Adipose tissue (tissue), 3 donors: ENCODE measurements around the gene HMOX1. TPM values are rescaled to one million over a fixed set of nuclear protein-coding genes. Genes with fewer than 3 reads are reported as not detected.
"Not testable (repeated sequence)": the region's sequence is repeated elsewhere in the genome, so short reads cannot be mapped to it uniquely, and the experiment has no call there.

Experiments used
- H3K27ac ChIP-seq: one replicate; pipeline ENCODE4 v1.5.1; 2013; ENCODE audit warnings: low read depth, low read length
- WGBS, 3 donors: extraction: QIAGEN DNeasy Blood & Tissue Kit; methylation state at CpG; one replicate each; pipeline ENCODE4 v1.1.7; 2013; 5-methylcytosine and 5-hydroxymethylcytosine counted together
- polyA plus RNA-seq, 3 donors: library from polyadenylated mRNA; stranded (reverse); fragments of 200-250 nt; gene quantifications; one replicate each; pipeline ENCODE4 v1.2.3, GENCODE V29; 2013
- donor health status: healthy with polysubstance abuse.
- donor health status: Bipolar disorder and iron deficiency.
- donor health status: healthy.

HMOX1 gene
- polyA plus RNA-seq, 3 donors: 9.0 to 358 (median 86.9) TPM

DNA sequence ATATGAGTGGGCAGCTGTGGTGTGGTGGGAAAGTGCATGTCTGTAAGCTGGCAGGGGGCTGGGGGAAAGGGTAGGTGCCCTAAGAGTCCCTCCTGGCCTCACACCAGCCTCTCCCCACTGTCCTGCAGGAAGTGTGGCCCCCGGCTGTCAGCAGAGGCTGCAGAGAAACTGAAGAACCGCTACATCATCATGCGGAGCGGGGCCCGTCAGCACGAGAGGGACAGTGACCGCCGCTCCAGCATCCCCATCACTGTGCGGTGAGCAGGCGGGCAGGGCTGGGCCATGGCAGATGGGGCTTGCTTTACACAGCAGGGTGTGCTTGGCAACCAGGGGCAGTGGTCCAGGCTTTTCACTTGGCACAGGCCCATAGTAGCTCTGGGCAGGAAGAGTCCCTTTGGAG, 38.9 kb downstream of the HMOX1 start:
- WGBS, 3 donors: 91 to 97% (median 97%) methylated on average over 10 of the region's 10 CpGs
- H3K27ac ChIP-seq: no peak overlapping the region

DNA sequence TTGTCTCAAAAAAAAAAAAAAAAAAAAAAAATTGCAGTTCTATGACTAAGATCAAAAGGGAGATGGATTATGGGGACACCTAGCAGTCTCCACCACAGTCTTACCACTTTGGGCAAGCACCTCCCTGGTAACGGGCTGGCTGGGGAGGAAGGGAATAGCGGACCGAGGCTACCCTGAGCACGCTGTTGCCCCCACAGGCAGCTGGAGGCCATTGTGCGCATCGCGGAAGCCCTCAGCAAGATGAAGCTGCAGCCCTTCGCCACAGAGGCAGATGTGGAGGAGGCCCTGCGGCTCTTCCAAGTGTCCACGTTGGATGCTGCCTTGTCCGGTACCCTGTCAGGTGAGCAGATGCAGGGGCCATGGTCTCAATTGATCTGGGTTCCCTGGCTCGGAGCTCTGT, 40.2 kb downstream of the HMOX1 start:
- H3K27ac ChIP-seq: no peak overlapping the region
- 92 to 95% (median 94%) methylated on average over 12 of the region's 12 CpGs for WGBS, 3 donors

- H3K27ac ChIP-seq: no peak overlapping the region
- 93 to 95% (median 93%) methylated on average over 4 of the region's 4 CpGs for WGBS, 3 donors
Observed at GRCh38 chr22:35422145-35422544, 41.2 kb downstream of the HMOX1 start.

DNA sequence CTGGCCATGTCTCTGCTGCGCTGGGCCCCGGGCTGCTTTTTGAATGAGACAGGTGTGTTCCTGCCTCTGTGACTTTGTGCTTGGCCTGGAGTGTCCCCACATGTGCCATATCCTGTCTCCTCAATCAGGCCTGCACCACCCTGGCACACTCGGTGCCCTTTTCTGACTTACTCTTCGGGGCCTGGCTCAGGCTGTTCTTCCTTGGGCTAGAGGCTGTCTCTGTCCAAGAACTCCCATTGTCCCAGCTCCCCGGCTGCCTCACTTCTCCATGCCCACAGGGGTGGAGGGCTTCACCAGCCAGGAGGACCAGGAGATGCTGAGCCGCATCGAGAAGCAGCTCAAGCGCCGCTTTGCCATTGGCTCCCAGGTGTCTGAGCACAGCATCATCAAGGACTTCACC, 42.0 kb downstream of the HMOX1 start:
- 94 to 97% (median 96%) methylated on average over 9 of the region's 9 CpGs for WGBS, 3 donors
- H3K27ac ChIP-seq: no peak overlapping the region

- no peak overlapping the region for H3K27ac ChIP-seq
- 93 to 97% (median 96%) methylated on average over 26 of the region's 26 CpGs for WGBS, 3 donors
Observed at GRCh38 chr22:35424081-35424480, 43.2 kb downstream of the HMOX1 start.

DNA sequence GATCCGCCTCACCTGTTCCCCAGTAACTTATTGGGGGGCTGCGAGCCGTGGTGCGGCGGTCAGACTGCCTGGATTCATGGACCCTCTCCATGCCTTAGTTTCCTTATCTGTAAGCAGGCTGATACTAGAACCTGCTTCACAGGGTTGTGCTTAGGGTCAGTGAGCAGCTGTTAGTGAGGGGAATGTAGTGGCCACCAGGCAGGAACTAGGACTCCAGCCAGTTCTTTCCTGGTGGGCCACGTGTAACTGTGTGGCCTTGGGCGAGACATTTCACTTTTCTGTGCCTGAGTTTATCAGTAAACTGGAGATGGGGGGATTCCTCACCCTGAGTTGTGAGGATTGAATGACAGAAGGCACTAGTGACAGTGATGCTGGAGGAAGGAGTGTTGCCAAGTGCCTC, 43.9 kb downstream of the HMOX1 start:
- WGBS, 3 donors: 81 to 90% (median 88%) methylated on average over 7 of the region's 7 CpGs
- H3K27ac ChIP-seq: no peak overlapping the region

DNA sequence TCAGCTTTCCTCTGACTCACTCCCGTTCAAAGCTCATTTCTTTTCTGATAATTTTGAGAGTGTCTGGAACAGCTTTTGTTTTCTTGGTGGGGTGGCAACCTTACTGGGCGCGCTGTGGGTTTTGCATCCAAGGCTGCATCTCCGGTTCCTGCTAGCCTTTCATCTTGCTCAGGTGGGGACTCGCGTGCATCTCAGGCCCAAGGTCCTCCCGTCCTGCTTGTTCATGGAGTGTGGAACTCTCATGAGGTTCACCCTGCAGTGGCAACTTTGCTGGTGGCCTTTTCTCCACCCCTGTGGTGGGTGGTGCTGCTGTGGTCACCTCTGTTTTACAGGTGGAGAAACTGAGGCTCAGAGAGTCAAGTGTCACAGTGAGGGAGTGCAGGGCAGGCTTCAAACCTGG, 44.6 kb downstream of the HMOX1 start:
- 86 to 93% (median 87%) methylated on average over 7 of the region's 7 CpGs for WGBS, 3 donors
- no peak overlapping the region for H3K27ac ChIP-seq

GRCh38 chr22:35425971-35426800, 45.3 kb downstream of the HMOX1 start:
- no peak overlapping the region for H3K27ac ChIP-seq
- 85 to 90% (median 90%) methylated on average over 11 of the region's 11 CpGs for WGBS, 3 donors

- WGBS, 3 donors: 86 to 90% (median 87%) methylated on average over 5 of the region's 5 CpGs
- no peak overlapping the region for H3K27ac ChIP-seq
Observed at GRCh38 chr22:35426801-35427140, 45.9 kb downstream of the HMOX1 start.

DNA sequence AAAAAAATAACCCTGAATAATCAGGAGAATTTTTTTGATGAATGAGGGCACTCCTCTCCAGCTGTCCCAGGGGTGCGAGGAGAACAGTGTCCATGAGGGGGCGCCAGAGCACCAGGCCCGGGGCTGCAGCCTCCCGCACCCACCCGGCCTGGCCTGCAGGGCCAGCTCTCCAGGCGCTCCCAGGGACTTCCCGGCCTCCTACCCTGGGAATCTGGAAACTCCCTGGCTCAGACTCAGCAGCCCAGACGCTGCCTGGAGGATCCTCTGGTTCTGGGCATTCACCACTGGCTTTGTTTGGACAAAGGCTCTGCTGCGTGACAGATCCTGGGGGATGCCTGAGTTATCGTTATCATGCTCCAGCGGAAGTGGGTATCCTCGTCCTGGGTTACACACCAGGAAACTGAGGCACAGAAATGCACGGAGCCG, 50.0 kb downstream of the HMOX1 start:
- WGBS, 3 donors: 16 to 30% (median 22%) methylated on average over 14 of the region's 14 CpGs
- no peak overlapping the region for H3K27ac ChIP-seq

DNA sequence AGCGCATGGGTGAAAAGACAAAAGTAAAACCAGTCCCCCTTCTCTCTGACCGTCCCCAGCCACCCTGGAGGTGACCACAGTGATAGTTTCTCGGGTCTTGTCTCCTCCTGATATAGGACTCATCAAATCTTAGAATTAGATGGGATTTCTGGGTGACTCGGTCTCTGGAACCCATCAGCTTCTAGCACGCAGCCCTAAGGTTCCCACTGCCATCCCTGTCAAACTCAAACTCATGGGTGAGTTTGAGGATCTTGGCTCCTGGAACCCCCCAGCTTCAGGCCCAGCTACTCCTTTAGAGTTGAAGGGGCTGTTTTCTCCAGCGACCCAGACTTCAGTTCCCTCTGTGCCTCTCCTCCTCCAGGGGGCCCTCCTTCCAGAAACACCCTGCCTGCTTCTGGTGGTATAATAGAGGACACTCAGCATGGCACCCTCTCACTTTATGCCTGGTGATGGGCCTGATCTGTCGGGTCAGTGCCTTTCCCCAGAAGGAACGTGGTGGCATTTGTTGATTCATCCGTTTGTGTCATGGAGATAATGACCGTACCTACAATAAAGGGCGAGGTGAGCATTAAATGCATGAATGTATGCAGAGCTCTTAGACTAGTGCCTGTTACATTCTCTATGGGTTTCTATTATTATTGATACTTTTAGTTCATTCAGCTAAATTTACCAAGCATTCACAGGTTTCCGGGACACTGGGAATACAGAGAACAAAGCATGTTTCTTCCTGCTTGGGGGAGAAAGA, 50.8 kb downstream of the HMOX1 start:
- no peak overlapping the region for H3K27ac ChIP-seq
- 89 to 96% (median 93%) methylated on average over 12 of the region's 12 CpGs for WGBS, 3 donors

- WGBS, 3 donors: 95 to 96% (median 96%) methylated on average over 13 of the region's 13 CpGs
- no peak overlapping the region for H3K27ac ChIP-seq
Observed at GRCh38 chr22:35432228-35432905, 51.5 kb downstream of the HMOX1 start.

- WGBS, 3 donors: 93 to 98% (median 96%) methylated on average over 5 of the region's 5 CpGs
- H3K27ac ChIP-seq: no peak overlapping the region
Observed at GRCh38 chr22:35434061-35434710, 53.3 kb downstream of the HMOX1 start.

DNA sequence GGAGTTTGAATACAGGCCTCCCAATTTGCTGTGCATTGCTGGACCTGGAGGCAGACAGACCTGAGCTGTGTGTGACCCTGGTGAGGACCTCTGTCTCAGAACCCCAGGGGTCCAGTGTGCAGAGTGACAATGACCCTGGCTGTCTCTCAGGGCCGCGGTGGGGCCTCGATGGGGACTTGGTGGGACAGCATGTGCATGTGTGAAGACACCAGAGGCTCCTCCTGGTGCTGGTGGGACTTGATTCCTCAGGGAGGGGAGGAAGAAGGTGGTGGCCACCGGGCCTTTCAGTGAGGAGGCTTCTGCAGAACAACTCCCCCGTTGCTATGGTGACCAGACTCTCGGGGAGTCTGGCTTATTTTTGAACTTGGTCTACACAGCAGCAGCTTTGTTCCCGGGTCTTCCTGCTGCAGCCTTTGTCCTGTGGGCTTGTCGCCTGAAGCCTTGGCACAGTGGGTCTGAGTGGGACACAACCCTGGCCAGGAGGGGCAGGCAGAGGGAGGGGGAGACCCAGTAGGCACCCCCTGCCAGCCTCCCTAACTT, 54.4 kb downstream of the HMOX1 start:
- H3K27ac ChIP-seq: no peak overlapping the region
- 78 to 86% (median 78%) methylated on average over 8 of the region's 8 CpGs for WGBS, 3 donors

- no peak overlapping the region for H3K27ac ChIP-seq
- 73 to 82% (median 82%) methylated on average over 5 of the region's 5 CpGs for WGBS, 3 donors
Observed at GRCh38 chr22:35436421-35436820, 55.5 kb downstream of the HMOX1 start.

DNA sequence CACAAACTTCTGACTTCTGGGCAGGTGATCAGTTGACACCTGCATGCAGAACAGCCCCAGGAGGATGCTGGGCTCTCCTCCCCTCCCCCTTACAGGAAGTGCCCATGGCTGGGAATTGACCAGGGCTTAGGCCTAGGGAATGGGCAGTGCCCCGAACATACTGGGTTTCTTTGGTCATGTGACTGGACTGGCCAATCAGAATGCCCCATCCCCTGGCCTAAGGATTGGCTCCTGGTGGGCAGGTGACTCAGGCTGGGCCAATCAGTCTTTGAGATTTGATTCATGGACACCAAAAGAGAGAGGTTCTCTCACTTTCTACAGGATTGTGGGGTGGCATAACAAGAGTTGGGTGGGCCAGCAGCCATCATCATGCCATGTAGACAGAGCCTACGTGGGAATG, 56.2 kb downstream of the HMOX1 start:
- WGBS, 3 donors: 83 to 95% (median 91%) methylated on average over 2 of the region's 2 CpGs
- H3K27ac ChIP-seq: no peak overlapping the region

DNA sequence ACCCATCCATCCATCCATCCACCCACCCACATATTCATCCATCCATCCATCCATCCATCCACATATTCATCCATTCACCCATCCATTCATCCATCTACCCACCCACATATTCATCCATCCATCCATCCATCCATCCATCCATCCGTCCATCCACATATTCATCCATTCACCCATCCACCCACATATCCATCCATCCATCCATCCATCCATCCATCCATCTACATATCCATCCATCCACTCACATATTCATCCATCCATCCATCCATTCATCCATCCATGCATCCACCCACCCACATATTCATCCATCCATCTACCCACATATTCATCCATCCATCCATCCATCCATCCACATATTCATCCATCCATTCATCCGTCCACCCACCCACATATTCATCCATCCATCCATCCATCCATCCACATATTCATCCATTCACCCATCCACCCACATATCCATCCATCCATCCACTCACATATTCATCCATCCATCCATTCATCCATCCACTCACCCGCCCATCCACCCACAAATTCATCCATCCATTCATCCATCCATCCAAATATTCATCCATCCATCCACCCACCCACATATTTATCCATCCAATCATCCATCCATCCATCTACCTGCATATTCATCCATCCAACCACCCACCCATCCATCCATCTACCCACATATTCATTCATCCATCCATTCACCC, 57.9 kb downstream of the HMOX1 start:
- not testable (repeated sequence) for H3K27ac ChIP-seq
- 60 to 80% (median 65%) methylated on average over 3 of the region's 3 CpGs for WGBS, 3 donors

DNA sequence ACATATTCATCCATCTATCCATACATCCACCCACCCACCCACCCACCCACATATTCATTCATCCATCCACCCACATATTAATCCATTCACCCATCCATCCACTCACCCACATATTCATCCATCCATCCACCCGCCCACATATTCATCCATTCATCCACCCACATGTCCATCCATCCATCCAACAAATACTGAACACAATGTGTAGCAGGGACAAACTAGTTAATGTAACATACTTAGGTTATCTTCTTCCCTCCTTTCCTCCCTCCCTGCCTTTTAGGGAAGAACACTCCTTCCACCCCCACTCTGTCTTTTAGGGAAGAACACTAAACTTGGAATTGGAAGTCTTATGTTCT, 58.4 kb downstream of the HMOX1 start:
- 83 to 100% (median 86%) methylated on average over 1 of the region's 1 CpG for WGBS, 3 donors

More for the DNA sequence above, 58.4 kb downstream of the HMOX1 start:
- H3K27ac ChIP-seq: no peak overlapping the region
